ENCODE data around the gene GPR84.

Gene GPR84

GRCh38 chr12:54394281-54394719 is 30.0 kb upstream of the GPR84 start:
- CTCF ChIA-PET: interaction anchor here (1.9 kb wide), 1 partner anchor 45 kb away, joined by 9 read pairs; no protein-coding TSS in a partner anchor
- DNase-seq (ENCODE audit: low spot score): peak; percentile 55
- TF ChIP-seq CTCF (conservative IDR thresholded peaks at IDR 0.05; ENCODE audit: low read depth): peak; percentile 74
- POLR2A ChIA-PET (ENCODE audit: low non-redundant PET): no interaction called here
- peak overlapping the region; percentile 9; the same call in 1 of the 2 replicates for H3K27ac ChIP-seq

- ChIA-PET POLR2A (ENCODE audit: low non-redundant PET) (no interaction called here), CTCF (interaction anchor here (0.6 to 1.9 kb wide), 6 partner anchors 10 to 107 kb away, joined by 3 to 9 read pairs (median 3); no protein-coding TSS in a partner anchor)
- TF ChIP-seq CTCF (conservative IDR thresholded peaks at IDR 0.05; ENCODE audit: low read depth): no peak
- DNase-seq (ENCODE audit: low spot score): no peak
- peak overlapping the region; percentile 87 for H3K27ac ChIP-seq
These were observed 29.5 kb upstream of the GPR84 start for GRCh38 chr12:54393743-54394142.

- DNase-seq (ENCODE audit: low spot score): no peak
- peak overlapping the region; percentile 87 for H3K27ac ChIP-seq
- ChIA-PET CTCF (interaction anchor here (0.6 to 1.9 kb wide), 6 partner anchors 11 to 106 kb away, joined by 3 to 9 read pairs (median 3); no protein-coding TSS in a partner anchor), POLR2A (ENCODE audit: low non-redundant PET) (interaction anchor here (0.9 kb wide), 1 partner anchor 12 kb away, joined by 3 read pairs; no protein-coding TSS in a partner anchor)
- no peak for TF ChIP-seq CTCF (conservative IDR thresholded peaks at IDR 0.05; ENCODE audit: low read depth)
These were observed 28.9 kb upstream of the GPR84 start for GRCh38 chr12:54393207-54393609.

GRCh38 chr12:54392485-54393206 is 28.4 kb upstream of the GPR84 start:
- CTCF ChIA-PET: interaction anchor here (0.6 to 1.9 kb wide), 5 partner anchors 8 to 46 kb away, joined by 3 to 9 read pairs (median 3); no protein-coding TSS in a partner anchor
- no peak for TF ChIP-seq CTCF (conservative IDR thresholded peaks at IDR 0.05; ENCODE audit: low read depth)
- no peak for DNase-seq (ENCODE audit: low spot score)
- H3K27ac ChIP-seq: peak overlapping the region; percentile 87
- POLR2A ChIA-PET (ENCODE audit: low non-redundant PET): interaction anchor here (0.9 kb wide), 1 partner anchor 11 kb away, joined by 3 read pairs; no protein-coding TSS in a partner anchor

GRCh38 chr12:54390668-54391551 is 26.6 kb upstream of the GPR84 start:
- CTCF ChIA-PET: interaction anchor here (0.6 to 2.1 kb wide), 5 partner anchors 21 to 146 kb away, joined by 3 to 7 read pairs (median 3); no protein-coding TSS in a partner anchor
- H3K27ac ChIP-seq: peak overlapping the region; percentile 87
- DNase-seq (ENCODE audit: low spot score): peak; percentile 86
- POLR2A ChIA-PET (ENCODE audit: low non-redundant PET): no interaction called here
- TF ChIP-seq CTCF (conservative IDR thresholded peaks at IDR 0.05; ENCODE audit: low read depth): no peak

- TF ChIP-seq CTCF (conservative IDR thresholded peaks at IDR 0.05; ENCODE audit: low read depth): no peak
- ChIA-PET POLR2A (ENCODE audit: low non-redundant PET) (no interaction called here), CTCF (interaction anchor here (2.1 kb wide), 1 partner anchor 20 kb away, joined by 7 read pairs; no protein-coding TSS in a partner anchor)
- peak; percentile 79 for DNase-seq (ENCODE audit: low spot score)
- H3K27ac ChIP-seq: peak overlapping the region; percentile 87
These were observed 25.9 kb upstream of the GPR84 start for GRCh38 chr12:54390176-54390667.
